ENCODE results near the gene OR2L13. TPM values are rescaled to one million over a fixed set of nuclear protein-coding genes. Genes with fewer than 3 reads are reported as not detected.
"Not testable (repeated sequence)": the region's sequence is repeated elsewhere in the genome, so short reads cannot be mapped to it uniquely, and the experiment has no call there.

The OR2L13 gene, protein sequence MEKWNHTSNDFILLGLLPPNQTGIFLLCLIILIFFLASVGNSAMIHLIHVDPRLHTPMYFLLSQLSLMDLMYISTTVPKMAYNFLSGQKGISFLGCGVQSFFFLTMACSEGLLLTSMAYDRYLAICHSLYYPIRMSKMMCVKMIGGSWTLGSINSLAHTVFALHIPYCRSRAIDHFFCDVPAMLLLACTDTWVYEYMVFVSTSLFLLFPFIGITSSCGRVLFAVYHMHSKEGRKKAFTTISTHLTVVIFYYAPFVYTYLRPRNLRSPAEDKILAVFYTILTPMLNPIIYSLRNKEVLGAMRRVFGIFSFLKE
- under 1 TPM in 1 of 4 donors, not detected in 3; 0.10 TPM for polyA plus RNA-seq (ENCODE audit: insufficient read length in 4 of 4)

GRCh38 chr1:248094884-248095283 lies at the start of gene OR2L13:
TSS of gene OR2L13 (plus strand) at chr1:248095184. CDS start at chr1:248099376, 4,192 bp downstream.
- DNase-seq (ENCODE audit: low read depth in 4 of 4, low spot score in 2 of 4): no peak

- DNase-seq (ENCODE audit: low read depth in 4 of 4, low spot score in 2 of 4): no peak
Observed at GRCh38 chr1:248045209-248045608, 49.8 kb upstream of the OR2L13 start.

- DNase-seq (ENCODE audit: low read depth in 4 of 4, low spot score in 2 of 4): no peak
Observed at GRCh38 chr1:248046536-248046935, 48.4 kb upstream of the OR2L13 start, which contains the start of gene OR2L3. TSS of gene OR2L3 (plus strand) at chr1:248046836. CDS start at chr1:248060682, 13,846 bp downstream.

DNA sequence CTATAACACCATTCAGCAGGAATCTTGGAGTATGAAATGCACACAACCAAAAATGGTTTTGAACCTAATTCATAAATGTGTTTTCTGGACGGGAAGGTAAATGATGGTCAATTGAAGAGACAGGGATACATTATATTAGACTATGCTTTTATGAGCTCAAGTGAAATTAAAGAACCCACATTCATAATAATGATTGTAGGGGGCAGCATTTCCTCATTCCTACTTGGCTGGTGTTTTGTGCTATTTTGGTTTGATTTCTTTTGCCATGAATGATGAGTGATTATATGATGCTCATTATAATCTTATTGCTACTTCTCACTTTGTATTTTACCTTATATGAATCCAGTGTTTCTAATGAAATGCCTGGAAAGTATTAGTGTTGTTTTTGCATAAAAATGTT lies 48.0 kb upstream of the OR2L13 start:
- no peak for DNase-seq (ENCODE audit: low read depth in 4 of 4, low spot score in 2 of 4)

DNA sequence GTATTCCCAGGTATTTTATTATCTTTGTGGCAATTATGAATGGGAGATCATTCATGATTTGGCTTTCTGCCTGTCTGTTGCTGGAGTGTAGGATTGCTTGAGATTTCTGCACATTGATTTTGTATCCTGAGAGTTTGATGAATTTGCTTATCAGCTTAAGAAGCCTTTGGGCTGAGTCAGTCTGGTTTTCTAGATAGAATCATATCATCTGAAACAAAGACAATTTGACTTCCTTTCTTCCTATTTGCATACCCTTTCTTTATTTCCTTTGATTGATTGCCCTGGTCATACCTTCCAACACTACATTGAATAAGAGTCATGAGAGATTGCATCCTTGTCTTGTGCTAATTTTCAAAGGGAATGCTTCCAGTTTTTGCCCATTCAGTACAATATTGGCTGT lies 40.3 kb upstream of the OR2L13 start:
- no peak for DNase-seq (ENCODE audit: low read depth in 4 of 4, low spot score in 2 of 4)

GRCh38 chr1:248055261-248055660 lies 39.7 kb upstream of the OR2L13 start:
- no peak for DNase-seq (ENCODE audit: low read depth in 4 of 4, low spot score in 2 of 4)

DNA sequence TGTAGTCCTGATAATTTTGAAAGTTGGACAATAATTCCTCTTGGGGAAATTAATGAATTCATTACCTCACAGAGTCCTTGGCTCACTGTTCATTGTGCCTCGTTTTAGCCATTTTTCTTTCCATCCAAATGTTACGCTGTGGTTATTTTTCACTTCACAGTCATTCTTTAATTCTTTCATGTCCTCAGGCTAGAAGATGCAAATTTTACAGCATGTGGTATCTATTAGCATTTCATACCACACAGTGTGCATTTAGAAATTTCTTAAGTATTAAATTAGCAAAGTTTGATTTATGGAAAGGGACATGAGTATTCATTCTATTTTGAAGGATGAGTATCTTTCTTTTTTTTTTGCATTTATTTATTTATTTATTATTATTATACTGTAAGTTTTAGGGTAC lies 29.9 kb upstream of the OR2L13 start:
- DNase-seq (ENCODE audit: low read depth in 4 of 4, low spot score in 2 of 4): no peak

DNA sequence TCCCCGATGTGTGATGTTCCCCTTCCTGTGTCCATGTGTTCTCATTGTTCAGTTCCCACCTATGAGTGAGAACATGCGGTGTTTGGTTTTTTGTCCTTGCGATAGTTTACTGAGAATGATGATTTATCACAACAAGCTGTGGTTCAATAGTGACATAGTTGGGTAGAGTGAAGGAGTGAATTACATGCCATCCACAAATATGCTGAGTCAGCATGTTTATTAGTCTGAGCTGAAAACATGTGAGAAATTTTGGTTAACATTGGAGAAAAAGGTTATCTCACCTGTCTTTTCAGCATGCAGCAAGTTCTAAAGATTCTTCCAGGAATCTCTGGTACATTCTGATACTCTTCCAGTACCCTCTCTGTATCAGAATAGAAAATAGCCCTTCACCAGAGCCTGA lies 29.4 kb upstream of the OR2L13 start:
- no peak for DNase-seq (ENCODE audit: low read depth in 4 of 4, low spot score in 2 of 4)

DNA sequence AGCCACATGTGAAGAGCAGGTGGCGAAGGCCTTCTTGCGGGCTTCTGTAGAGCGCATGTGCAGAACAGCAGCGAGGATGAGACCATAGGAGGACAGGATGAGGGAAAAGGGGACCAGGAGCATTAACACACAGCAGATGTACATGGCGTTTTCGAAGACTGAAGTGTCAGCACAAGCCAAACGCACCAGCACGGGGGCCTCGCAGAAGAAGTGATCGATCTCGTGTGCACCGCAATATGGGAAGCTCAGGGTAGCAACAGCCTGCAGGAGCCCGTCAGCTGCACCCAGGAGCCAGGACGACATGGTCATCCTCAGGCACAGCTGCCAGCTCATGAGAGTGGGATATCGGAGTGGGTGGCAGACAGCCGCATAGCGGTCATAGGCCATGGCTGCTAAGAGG lies 11.1 kb upstream of the OR2L13 start:
- not testable (repeated sequence) for DNase-seq (ENCODE audit: low read depth in 4 of 4, low spot score in 2 of 4)

GRCh38 chr1:248098529-248098928 lies 3.5 kb downstream of the OR2L13 start:
- no peak for DNase-seq (ENCODE audit: low read depth in 4 of 4, low spot score in 2 of 4)

GRCh38 chr1:248102847-248103246 lies 7.9 kb downstream of the OR2L13 start:
- no peak for DNase-seq (ENCODE audit: low read depth in 4 of 4, low spot score in 2 of 4)

DNA sequence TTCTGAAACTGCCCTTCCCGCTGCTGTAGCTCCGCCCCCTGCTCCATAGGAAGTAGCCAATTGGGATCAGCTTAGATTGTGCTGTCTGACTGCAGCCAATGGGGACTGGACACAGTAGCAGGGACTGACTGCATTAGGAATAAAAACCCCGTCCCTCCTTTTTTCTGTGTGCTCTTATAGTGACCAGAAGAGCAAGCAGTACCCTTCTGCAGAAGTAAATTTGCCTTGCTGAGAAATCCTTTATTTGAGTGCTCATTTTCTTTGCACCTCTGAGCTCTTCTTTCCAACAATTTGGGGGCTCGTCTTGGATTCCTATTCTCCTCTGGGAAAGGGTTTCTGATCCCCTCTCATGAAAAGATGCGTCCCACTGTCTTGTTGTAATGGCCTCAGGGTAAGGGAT lies 16.2 kb downstream of the OR2L13 start:
- DNase-seq (ENCODE audit: low read depth in 4 of 4, low spot score in 2 of 4): no peak

DNA sequence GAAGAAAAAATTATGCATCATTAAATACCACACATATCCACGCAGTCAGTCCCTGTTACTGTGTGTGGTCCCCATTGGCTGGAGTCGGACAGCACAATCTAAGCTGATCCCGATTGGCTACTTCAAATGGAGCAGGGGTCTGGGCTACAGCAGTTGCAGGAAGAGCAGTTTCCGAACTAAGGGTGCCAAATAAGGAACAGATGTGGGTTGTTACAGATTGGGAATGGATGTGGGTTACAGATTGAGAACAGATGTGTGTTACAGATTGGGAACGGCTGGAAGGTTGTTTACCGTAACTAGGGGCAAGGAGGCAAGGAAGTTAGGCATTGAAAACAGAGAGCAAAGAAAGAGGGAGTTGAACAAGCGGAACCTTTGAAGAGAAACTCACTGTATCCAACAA lies 19.9 kb downstream of the OR2L13 start:
- no peak for DNase-seq (ENCODE audit: low read depth in 4 of 4, low spot score in 2 of 4)

DNA sequence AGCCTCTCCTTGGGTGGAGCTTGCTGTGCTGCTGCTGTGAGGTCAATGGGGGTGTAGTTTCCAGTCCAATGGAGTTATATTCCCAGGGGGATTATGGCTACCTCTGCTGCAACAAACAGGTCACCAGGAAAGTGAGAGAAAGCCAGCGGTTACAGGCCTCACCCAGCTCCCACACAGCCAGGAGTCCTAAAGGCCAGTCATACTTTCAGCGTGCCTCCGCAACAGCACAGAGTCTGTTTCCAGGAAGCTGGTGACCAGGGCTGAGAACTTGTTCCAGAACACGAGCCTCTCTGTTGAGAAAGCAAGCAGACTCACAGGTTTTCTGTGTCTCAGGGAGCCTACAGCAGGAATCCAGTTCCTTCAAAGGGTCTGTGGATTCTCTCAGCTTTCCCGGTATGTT lies 32.7 kb downstream of the OR2L13 start:
- no peak for DNase-seq (ENCODE audit: low read depth in 4 of 4, low spot score in 2 of 4)

- no peak for DNase-seq (ENCODE audit: low read depth in 4 of 4, low spot score in 2 of 4)
Observed at GRCh38 chr1:248136811-248137210, 41.8 kb downstream of the OR2L13 start.

- DNase-seq (ENCODE audit: low read depth in 4 of 4, low spot score in 2 of 4): no peak
Observed at GRCh38 chr1:248140846-248141245, 45.9 kb downstream of the OR2L13 start.

DNA sequence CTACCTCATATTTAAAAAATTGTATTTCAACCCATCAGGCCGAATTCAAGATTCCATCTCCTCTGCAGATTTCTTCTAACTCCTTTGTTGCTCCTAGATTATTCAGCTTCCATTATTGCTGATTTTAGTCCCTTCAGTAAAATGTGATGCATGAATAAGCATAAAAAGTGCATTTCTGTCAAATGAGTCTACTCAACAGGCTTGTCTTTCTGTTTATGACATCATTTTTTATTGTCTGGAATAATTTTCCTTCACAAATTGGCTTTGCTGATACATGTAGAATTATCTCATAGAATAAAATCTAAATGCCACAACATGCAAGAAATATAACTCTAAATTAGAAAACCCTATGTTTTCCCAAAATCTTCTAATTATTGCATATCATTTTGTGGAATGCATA lies 48.3 kb downstream of the OR2L13 start:
- DNase-seq (ENCODE audit: low read depth in 4 of 4, low spot score in 2 of 4): no peak

GRCh38 chr1:248144513-248145198 lies 49.7 kb downstream of the OR2L13 start, which contains the start of gene OR2M5:
TSS of gene OR2M5 (plus strand) at chr1:248145148. CDS start at chr1:248145148, 0 bp downstream.
- no peak for DNase-seq (ENCODE audit: low read depth in 4 of 4, low spot score in 2 of 4)
